ENCODE data around the gene HELZ2.

The HELZ2 gene

GRCh38 chr20:63574156-63574828 lies at the start of gene HELZ2:
Gene HELZ2 (minus strand): TSS chr20:63574239. CDS start chr20:63572385, 1,854 bp downstream.
- peak; percentile 71 for DNase-seq

- DNase-seq, result no peak
These were observed 48.7 kb upstream of the HELZ2 start for GRCh38 chr20:63622732-63623131.

- no peak for DNase-seq
These were observed 48.1 kb upstream of the HELZ2 start for GRCh38 chr20:63622096-63622495.

DNA sequence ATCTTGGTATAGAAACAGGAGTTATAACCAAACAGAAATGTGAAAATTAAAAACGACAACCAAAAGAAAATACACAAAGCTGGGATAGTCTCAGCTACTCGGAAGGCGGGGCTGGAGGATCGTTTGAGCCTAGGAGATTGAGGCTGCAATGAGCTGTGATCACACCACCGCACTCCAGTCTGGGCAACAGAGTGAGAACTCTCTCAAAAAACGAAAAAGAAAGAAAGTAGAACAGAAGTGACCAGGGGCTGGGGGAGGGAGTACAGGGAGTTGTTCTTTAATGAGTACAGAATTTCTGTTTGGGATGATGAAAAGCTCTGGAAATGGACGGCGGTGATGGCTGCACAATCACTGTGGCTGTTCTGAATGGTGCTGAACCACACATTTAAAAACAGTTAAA lies 47.0 kb upstream of the HELZ2 start:
- no peak for DNase-seq

DNA sequence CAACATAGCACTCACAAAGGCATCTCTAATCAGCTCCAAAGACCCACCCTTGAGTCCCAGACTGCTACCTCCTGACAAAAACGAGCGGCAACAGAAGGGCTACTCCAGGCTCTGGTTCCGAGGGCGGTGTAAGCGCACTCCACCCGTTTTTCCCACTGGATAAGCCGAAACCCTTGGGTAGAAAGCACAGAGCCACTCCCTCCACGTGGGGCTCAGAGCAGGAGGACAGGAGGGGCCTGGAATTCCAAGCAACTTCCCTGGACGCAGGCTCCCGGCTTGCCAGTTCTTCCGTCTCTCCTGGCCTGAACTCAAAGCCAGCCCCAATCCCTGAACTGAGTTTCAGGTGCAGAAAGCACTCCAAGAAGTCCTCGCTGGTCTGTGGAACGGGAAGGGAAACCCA lies 45.5 kb upstream of the HELZ2 start:
- no peak for DNase-seq

DNA sequence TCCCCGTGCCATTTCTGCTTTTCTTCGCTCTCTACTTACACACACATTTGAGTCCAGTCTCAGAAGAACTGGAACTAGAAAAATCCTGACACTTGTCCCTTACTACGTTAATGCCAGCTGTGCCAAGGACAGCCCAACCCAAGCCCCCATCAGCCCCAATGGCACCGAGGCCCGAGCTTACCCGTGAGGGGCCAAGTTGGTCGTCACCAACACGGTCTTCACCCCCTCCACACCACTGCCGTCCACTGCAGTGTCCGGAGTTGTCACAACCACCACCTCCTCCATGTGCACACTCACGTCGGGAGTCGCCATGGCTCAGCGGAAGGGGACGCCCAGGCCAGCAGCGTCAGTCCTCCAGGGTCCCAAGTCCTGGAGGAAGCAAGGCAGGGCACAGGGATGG lies 45.0 kb upstream of the HELZ2 start:
- no peak for DNase-seq

- DNase-seq, result no peak
These were observed 44.4 kb upstream of the HELZ2 start for GRCh38 chr20:63618291-63618980.

- DNase-seq, result no peak
These were observed 43.8 kb upstream of the HELZ2 start for GRCh38 chr20:63617876-63618265.

- no peak for DNase-seq
These were observed 43.2 kb upstream of the HELZ2 start for GRCh38 chr20:63617092-63617875.

DNA sequence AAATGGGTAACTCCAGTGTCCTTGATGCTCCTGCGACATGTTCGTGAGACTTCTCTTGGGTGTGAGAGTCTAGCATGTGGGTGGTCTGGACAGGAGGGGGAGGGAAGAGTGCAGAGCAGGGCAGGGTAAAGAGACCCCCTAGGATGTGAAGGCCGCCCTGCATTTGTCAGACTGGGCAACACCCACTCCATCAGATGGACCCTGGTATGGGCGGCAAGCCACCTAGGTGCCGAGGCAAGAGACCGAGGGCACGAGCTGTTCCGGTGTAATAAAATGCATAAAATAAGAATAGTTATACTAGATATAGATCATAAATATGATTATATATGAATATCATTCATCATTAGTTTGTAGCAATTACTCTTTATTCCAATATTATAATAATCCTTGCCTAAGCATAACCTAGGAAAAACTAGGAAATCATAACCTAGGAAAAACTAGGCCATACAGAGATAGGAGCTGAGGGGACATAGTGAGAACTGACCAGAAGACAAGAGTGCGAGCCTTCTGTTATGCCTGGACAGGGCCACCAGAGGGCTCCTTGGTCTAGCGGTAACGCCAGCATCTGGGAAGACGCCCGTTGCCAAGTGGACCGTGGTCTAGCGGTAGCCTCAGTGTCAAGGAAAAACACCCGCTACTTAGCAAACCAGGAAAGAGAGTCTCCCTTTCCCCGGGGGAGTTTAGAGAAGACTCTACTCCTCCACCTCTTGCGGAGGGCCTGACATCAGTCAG lies 40.0 kb upstream of the HELZ2 start:
- DNase-seq, result peak; percentile 29

- DNase-seq, result no peak
These were observed 38.4 kb upstream of the HELZ2 start for GRCh38 chr20:63612276-63612931.

DNA sequence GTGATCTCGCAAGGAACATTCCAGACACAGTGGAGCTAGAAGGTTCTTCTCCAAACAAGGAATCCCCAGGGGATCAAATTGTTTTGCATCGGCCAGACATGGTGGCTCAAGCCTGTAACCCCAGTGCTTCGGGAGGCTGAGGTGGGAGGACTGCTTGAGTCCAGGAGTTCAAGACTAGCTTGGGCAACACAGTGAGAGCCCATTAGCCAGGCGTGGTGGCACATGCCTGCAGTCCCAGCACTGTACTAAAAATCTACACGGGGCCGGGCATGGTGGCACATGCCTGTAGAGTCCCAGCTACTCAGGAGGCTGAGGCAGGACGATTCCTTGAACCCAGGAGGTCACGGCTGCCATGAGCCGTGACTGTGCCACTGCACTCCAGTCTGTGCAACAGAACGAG lies 37.6 kb upstream of the HELZ2 start:
- DNase-seq, result no peak

GRCh38 chr20:63610581-63611435 lies 36.8 kb upstream of the HELZ2 start:
- no peak for DNase-seq

- no peak for DNase-seq
These were observed 32.6 kb upstream of the HELZ2 start for GRCh38 chr20:63606686-63607085.

- no peak for DNase-seq
These were observed 28.3 kb upstream of the HELZ2 start for GRCh38 chr20:63602321-63602720.

- peak; percentile 48 for DNase-seq
These were observed 27.6 kb upstream of the HELZ2 start for GRCh38 chr20:63601679-63602078.

GRCh38 chr20:63599396-63600050 lies 25.5 kb upstream of the HELZ2 start:
- no peak for DNase-seq

DNA sequence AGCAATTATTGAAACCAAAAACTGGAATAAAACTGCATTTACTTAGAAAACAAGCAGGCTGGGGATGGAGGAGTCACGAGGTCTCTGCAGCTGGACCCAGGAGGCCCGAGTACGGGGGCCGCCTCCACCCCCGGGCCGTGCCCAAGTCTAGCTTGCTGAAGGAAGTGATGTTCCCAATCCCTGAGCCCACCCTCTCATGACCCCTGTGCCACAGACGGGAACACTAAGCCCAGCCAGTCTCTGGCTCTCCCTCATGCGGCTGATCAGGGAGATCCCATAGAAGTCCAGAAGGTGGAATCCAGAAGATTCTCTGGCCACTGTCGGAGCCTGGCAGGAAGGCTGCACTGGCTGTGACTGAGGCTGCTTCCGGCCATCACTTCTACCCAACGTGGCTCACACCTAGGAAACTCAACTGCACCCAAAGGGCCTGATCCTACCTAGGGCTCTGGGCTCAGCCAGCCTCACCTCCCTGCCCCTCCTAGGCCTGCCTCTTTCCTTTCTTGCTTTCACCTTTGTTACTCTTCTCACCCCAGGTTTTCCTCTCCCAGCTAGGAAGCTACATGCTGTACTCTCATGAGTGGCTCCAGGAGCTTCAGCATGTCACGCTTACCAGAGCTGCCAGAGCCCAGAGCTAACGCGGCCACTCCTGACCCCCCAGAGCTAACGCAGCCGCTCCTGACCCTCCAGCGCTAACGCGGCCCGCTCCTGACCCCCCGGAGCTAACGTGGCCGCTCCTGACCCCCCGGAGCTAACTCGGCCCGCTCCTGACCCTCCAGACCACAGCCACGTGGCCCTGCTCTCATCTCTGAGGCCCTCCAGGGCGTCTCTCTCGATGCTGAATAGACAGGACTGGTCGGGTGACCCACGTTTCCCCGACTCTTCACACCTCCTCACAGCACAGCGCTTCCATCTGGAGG lies 24.7 kb upstream of the HELZ2 start:
- DNase-seq, result no peak

GRCh38 chr20:63597651-63598478 lies 23.8 kb upstream of the HELZ2 start:
- no peak for DNase-seq
